Measurements from ENCODE around the gene NBR1.
"Not testable (repeated sequence)": the region's sequence is repeated elsewhere in the genome, so short reads cannot be mapped to it uniquely, and the experiment has no call there.

The NBR1 gene

DNA sequence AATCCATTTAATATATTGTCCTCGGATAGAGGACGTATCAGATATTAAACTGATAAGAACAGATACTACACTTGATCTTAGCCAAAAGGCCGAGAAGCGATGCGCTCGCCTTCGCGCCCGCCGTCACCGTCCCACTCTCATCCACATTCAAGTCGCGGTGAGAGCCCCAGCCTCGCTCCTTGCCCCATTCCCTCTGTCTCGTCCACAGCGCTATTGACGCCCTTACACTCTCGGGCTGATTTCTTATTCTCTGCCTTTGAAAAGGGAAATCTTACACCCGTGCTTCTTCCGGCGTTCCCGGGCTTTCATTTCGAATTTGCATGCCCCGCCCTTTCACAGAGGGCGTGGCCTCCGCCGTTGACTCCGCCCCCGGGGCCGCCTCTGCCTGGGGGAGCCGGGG lies 62.9 kb downstream of the NBR1 start, which contains the start of gene RNU2-1:
TSS of gene RNU2-1 (minus strand) at position 101 of the 400 bp plus-strand sequence.
- DNase-seq (ENCODE audit: low read depth, low spot score); H3K27ac ChIP-seq: not testable (repeated sequence)

DNA sequence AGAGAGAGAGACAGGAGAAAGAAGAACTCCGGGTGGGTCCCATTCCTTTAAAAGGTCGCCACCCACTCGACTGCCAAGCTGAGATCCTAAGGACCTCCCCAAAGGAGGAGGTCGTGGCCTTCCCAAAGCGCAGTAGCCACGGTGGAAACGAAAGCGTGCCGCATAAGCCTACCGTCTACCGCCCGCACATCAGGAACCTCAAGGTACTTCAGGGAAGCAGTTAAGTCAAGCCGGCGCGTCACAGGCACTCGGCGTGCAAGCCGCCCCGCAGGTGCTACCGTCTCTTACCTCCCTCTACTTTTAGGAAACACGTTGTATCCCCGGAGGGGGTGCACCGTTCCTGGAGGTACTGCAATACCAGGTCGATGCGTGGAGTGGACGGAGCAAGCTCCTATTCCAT lies 68.6 kb downstream of the NBR1 start:
- DNase-seq (ENCODE audit: low read depth, low spot score); H3K27ac ChIP-seq: not testable (repeated sequence)

DNA sequence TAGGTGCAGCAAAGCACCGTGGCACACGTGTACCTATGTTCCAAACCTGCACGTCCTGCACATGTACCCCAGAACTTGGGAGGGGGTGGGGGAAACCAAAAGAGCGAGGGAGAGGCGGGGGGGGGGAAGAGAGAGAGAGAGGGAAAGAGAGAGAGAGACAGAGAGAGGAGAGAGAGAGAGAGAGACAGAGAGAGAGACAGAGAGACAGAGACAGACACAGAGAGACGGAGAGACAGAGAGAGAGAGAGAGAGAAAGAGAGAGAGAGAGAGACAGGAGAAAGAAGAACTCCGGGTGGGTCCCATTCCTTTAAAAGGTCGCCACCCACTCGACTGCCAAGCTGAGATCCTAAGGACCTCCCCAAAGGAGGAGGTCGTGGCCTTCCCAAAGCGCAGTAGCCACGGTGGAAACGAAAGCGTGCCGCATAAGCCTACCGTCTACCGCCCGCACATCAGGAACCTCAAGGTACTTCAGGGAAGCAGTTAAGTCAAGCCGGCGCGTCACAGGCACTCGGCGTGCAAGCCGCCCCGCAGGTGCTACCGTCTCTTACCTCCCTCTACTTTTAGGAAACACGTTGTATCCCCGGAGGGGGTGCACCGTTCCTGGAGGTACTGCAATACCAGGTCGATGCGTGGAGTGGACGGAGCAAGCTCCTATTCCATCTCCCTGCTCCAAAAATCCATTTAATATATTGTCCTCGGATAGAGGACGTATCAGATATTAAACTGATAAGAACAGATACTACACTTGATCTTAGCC lies 69.8 kb downstream of the NBR1 start:
- not testable (repeated sequence) for DNase-seq (ENCODE audit: low read depth, low spot score); H3K27ac ChIP-seq

DNA sequence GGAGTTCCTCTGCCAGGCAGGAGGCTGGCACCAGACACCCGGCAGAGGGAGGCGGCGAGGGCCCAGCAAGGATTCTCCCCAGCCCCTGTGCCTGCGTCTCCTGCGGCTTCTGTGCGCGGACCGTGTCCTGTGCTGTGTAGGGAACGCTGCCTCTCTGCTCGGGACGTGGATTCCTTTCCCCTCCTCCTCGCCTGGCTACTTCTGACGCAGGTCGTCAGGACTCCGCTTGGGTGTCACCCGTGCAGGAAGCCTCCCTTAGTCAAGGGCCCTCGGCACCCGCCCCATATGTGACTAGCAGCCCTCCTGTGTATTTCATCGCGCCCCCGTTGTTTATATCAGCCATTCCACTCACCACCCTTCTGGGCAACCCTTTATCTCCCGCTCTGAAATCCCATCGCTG lies 75.4 kb downstream of the NBR1 start:
- not testable (repeated sequence) for H3K27ac ChIP-seq; DNase-seq (ENCODE audit: low read depth, low spot score)
